Prostate gland (tissue), 2 donors: Measurements from ENCODE around the gene NRF1. TPM values are rescaled to one million over a fixed set of nuclear protein-coding genes. Genes with fewer than 3 reads are reported as not detected.
"Not testable (repeated sequence)": the region's sequence is repeated elsewhere in the genome, so short reads cannot be mapped to it uniquely, and the experiment has no call there.

Experiments used
- DNase-seq: peaks from one replicate; pipeline ENCODE4 v3.0.0-alpha.2; 2019; ENCODE audit warnings: low spot score
- H3K27ac ChIP-seq, 2 donors: fragments of 200-600 bp; sonication (generic); 2 replicates each; pipeline ENCODE4 v1.5.1; 2017 to 2019
- H3K27me3 ChIP-seq: fragments of 200-600 bp; sonication (generic); replicated peaks from 2 replicates; pipeline ENCODE4 v1.5.1; 2019; ENCODE audit not compliant: insufficient read depth
- H3K36me3 ChIP-seq, 2 donors: fragments of 200-600 bp; sonication (generic); 1 replicate in 1 of 2; 2 replicates in 1 of 2; pipeline versions ENCODE4 v1.5.1 to v1.8.1; 2017 to 2019
- H3K4me1 ChIP-seq: fragments of 200-600 bp; sonication (generic); replicated peaks from 2 replicates; pipeline ENCODE4 v1.5.1; 2019
- H3K4me3 ChIP-seq, 2 donors: fragments of 200-600 bp; sonication (generic); 2 replicates each; pipeline ENCODE4 v1.5.1; 2017 to 2019
- H3K9me3 ChIP-seq: fragments of 200-600 bp; sonication (generic); 2 replicates; pipeline ENCODE4 v1.5.1; 2017
- POLR2A ChIP-seq: fragments of 450-650 bp; IDR thresholded peaks from one replicate; pipeline ENCODE4 v1.6.1; 2016; ENCODE audit warnings: antibody characterized with exemption, mild to moderate bottlenecking
- POLR2AphosphoS5 ChIP-seq: sonication (generic); formaldehyde crosslinking; IDR thresholded peaks from one replicate; pipeline ENCODE4 v1.6.1; 2017; ENCODE audit warnings: antibody characterized with exemption
- WGBS: methylation state at CpG from one replicate; pipeline ENCODE4 v1.1.5; 2018; 5-methylcytosine and 5-hydroxymethylcytosine counted together
- intact Hi-C: fragments of 100-400 bp; cut with DNase I; formaldehyde crosslinking; loops from one replicate; pipeline ENCODE4 v1.14.2; 2022
- total RNA-seq, 2 donors: library from RNA; depleted of rRNA; stranded (reverse); fragments of >200 nt; gene quantifications; one replicate each; pipeline ENCODE4 v1.1.0, GENCODE V29; 2016
- TF ChIP-seq, protein P1 (sequence below), 4 experiments: fragments of 200-600 bp in 2 of 4; fragments of 450-650 bp in 2 of 4; sonication (generic) in 2 of 4; IDR thresholded peaks; 1 replicate in 3 of 4; 2 replicates in 1 of 4; pipeline ENCODE4 v1.5.1; 2016 to 2019; ENCODE audit warnings: antibody characterized with exemption in 4 of 4, mild to moderate bottlenecking in 2 of 4, moderate library complexity in 2 of 4

The NRF1 gene
- total RNA-seq, 2 donors from 2014 or later = 22.3 to 27.0 TPM

- DNase-seq = no peak
- Histone ChIP-seq H3K4me1 (no peaks in the 10 kb centered on the region), H3K36me3 (no peaks in the 10 kb centered on the region), H3K4me3 (no peak overlapping the region), H3K27ac (no peak overlapping the region), H3K27me3 (no peaks in the 10 kb centered on the region), H3K9me3 (no peaks in the 10 kb centered on the region)
- WGBS = 86% methylated on average over 5 of the region's 5 CpGs
- TF ChIP-seq, protein P1, sequence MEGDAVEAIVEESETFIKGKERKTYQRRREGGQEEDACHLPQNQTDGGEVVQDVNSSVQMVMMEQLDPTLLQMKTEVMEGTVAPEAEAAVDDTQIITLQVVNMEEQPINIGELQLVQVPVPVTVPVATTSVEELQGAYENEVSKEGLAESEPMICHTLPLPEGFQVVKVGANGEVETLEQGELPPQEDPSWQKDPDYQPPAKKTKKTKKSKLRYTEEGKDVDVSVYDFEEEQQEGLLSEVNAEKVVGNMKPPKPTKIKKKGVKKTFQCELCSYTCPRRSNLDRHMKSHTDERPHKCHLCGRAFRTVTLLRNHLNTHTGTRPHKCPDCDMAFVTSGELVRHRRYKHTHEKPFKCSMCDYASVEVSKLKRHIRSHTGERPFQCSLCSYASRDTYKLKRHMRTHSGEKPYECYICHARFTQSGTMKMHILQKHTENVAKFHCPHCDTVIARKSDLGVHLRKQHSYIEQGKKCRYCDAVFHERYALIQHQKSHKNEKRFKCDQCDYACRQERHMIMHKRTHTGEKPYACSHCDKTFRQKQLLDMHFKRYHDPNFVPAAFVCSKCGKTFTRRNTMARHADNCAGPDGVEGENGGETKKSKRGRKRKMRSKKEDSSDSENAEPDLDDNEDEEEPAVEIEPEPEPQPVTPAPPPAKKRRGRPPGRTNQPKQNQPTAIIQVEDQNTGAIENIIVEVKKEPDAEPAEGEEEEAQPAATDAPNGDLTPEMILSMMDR (IDR thresholded peaks at IDR 0.05) = no peak
- no peak for TF ChIP-seq POLR2A
- TF ChIP-seq POLR2AphosphoS5 = no peak
- intact Hi-C loops = no loop called here
Measured at GRCh38 chr7:129599174-129599573, 12.3 kb upstream of the NRF1 start.

- 83% methylated on average over 5 of the region's 5 CpGs for WGBS
Measured at GRCh38 chr7:129603594-129603993, 7.9 kb upstream of the NRF1 start.

GRCh38 chr7:129604021-129604420, 7.5 kb upstream of the NRF1 start:
- intact Hi-C loops = not testable (repeated sequence)

More at GRCh38 chr7:129603594-129603993, 7.9 kb upstream of the NRF1 start:
- H3K27me3 ChIP-seq, H3K9me3 ChIP-seq, H3K36me3 ChIP-seq, intact Hi-C loops, H3K27ac ChIP-seq, DNase-seq, H3K4me1 ChIP-seq, H3K4me3 ChIP-seq: not testable (repeated sequence)

GRCh38 chr7:129604713-129605437, 6.6 kb upstream of the NRF1 start:
- no peaks in the 10 kb centered on the region for H3K27me3 ChIP-seq
- H3K9me3 ChIP-seq = no peaks in the 10 kb centered on the region
- TF ChIP-seq, protein P1 (IDR thresholded peaks at IDR 0.05) = no peak
- TF ChIP-seq POLR2AphosphoS5 = no peak
- TF ChIP-seq POLR2A = no peak
- DNase-seq = no peak
- no peak overlapping the region for H3K4me3 ChIP-seq
- WGBS = 83% methylated on average over 8 of the region's 8 CpGs
- H3K27ac ChIP-seq = no peak overlapping the region
- intact Hi-C loops = no loop called here
- H3K36me3 ChIP-seq = no peaks in the 10 kb centered on the region
- no peaks in the 10 kb centered on the region for H3K4me1 ChIP-seq

More at GRCh38 chr7:129604021-129604420, 7.5 kb upstream of the NRF1 start:
- H3K9me3 ChIP-seq, H3K27me3 ChIP-seq, H3K36me3 ChIP-seq, DNase-seq, H3K4me3 ChIP-seq, H3K27ac ChIP-seq, H3K4me1 ChIP-seq: not testable (repeated sequence)
- WGBS = 91% methylated on average over 3 of the region's 3 CpGs

GRCh38 chr7:129605960-129606614, 5.4 kb upstream of the NRF1 start:
- H3K4me1 ChIP-seq = no peaks in the 10 kb centered on the region
- H3K27me3 ChIP-seq = no peaks in the 10 kb centered on the region
- 81% methylated on average over 6 of the region's 6 CpGs for WGBS
- no peak overlapping the region for H3K4me3 ChIP-seq
- H3K27ac ChIP-seq = no peak overlapping the region
- TF ChIP-seq, protein P1 (IDR thresholded peaks at IDR 0.05) = no peak
- H3K36me3 ChIP-seq = no peaks in the 10 kb centered on the region
- H3K9me3 ChIP-seq = no peaks in the 10 kb centered on the region
- no peak for DNase-seq
- intact Hi-C loops = no loop called here

DNA sequence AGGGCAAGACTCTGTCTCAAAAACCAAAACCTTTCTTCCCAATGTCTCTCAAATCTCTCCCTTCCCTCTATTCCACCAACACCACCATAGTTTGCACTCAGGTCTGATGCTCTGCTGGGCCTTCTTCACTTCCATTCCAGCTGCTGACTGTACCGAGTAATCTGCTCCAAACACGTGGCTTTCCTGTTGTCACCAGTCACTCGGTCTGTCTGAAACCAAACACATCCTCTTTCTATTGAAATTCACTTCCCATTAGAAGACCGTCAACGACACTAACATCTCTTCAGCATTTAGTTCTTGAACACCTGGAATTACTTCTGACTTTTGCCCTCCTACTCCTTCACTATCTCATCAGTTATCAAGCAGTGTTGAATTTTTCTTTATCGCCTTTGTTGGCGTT, 4.7 kb upstream of the NRF1 start:
- H3K36me3 ChIP-seq = no peaks in the 10 kb centered on the region
- no peak overlapping the region for H3K4me3 ChIP-seq
- H3K27me3 ChIP-seq = no peaks in the 10 kb centered on the region
- no peaks in the 10 kb centered on the region for H3K9me3 ChIP-seq
- DNase-seq = no peak
- intact Hi-C loops = no loop called here
- no peak overlapping the region for H3K27ac ChIP-seq
- H3K4me1 ChIP-seq = no peaks in the 10 kb centered on the region
- TF ChIP-seq POLR2A (no peak), POLR2AphosphoS5 (no peak)
- TF ChIP-seq, protein P1 (IDR thresholded peaks at IDR 0.05) = no peak
- 75% methylated on average over 7 of the region's 7 CpGs for WGBS
